ENCODE data around the gene DUSP1. TPM values are rescaled to one million over a fixed set of nuclear protein-coding genes. Genes with fewer than 3 reads are reported as not detected.

The DUSP1 gene
- total and polyA plus RNA-seq, 9 of the 15 experiments (the other 6 are each of a cell fraction or from before 2014, with no cell fraction given): 2.1 to 14.2 (median 8.5) TPM

GRCh38 chr5:172765766-172766286 lies 5.2 kb downstream of the DUSP1 start (continued):
- TF ChIP-seq MNT (conservative IDR thresholded peaks at IDR 0.05) (0 out of 4 replicates have a peak, but pooled peaks of 1 of the 2 experiments have one; percentile 4), KDM5B (IDR thresholded peaks at IDR 0.05; ENCODE audit: insufficient replicate concordance, low read depth, low read length) (peak; percentile 4), ZNF174 (CRISPR knock-in tag; IDR thresholded peaks at IDR 0.05) (no peak), TRIM24 (IDR thresholded peaks at IDR 0.05) (no peak), MIER1 (IDR thresholded peaks at IDR 0.05; ENCODE audit: low read depth) (0 out of 2 replicates have a peak, but pooled peaks have one; percentile 49), CC2D1A (IDR thresholded peaks at IDR 0.05) (0 out of 2 replicates have a peak, but pooled peaks have one; percentile 34), ARNT (IDR thresholded peaks at IDR 0.05) (no peak), ZNF444 (CRISPR knock-in tag; IDR thresholded peaks at IDR 0.05) (no peak), RBBP5 (IDR thresholded peaks at IDR 0.05; ENCODE audit: borderline replicate concordance, insufficient read depth, low read length, poor library complexity, severe bottlenecking) (no peak), PKNOX1 (IDR thresholded peaks at IDR 0.05) (no peak), USF1 (CRISPR knock-in tag; IDR thresholded peaks at IDR 0.05) (no peak), DEAF1 (CRISPR knock-in tag; IDR thresholded peaks at IDR 0.05) (no peak), SIN3B (IDR thresholded peaks at IDR 0.05; ENCODE audit: low read depth) (0 out of 2 replicates have a peak, but pooled peaks have one; percentile 12), VEZF1 (CRISPR knock-in tag; IDR thresholded peaks at IDR 0.05) (no peak), PHF20 (IDR thresholded peaks at IDR 0.05; ENCODE audit: partially characterized antibody) (peak; percentile 52), ID3 (CRISPR knock-in tag; IDR thresholded peaks at IDR 0.05) (no peak), ID3 (tag; IDR thresholded peaks at IDR 0.05) (no peak), ZNF175 (CRISPR knock-in tag; IDR thresholded peaks at IDR 0.05; ENCODE audit: low read depth) (no peak)
- TF ChIP-seq, protein P1, sequence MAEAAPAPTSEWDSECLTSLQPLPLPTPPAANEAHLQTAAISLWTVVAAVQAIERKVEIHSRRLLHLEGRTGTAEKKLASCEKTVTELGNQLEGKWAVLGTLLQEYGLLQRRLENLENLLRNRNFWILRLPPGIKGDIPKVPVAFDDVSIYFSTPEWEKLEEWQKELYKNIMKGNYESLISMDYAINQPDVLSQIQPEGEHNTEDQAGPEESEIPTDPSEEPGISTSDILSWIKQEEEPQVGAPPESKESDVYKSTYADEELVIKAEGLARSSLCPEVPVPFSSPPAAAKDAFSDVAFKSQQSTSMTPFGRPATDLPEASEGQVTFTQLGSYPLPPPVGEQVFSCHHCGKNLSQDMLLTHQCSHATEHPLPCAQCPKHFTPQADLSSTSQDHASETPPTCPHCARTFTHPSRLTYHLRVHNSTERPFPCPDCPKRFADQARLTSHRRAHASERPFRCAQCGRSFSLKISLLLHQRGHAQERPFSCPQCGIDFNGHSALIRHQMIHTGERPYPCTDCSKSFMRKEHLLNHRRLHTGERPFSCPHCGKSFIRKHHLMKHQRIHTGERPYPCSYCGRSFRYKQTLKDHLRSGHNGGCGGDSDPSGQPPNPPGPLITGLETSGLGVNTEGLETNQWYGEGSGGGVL (CRISPR knock-in tag; IDR thresholded peaks at IDR 0.05): no peak
